GM18867 (cell line): ENCODE measurements around the gene ALDH9A1.
A peak's percentile ranks its signal among the peaks of the same experiment; 100 is the strongest.
"Not testable (repeated sequence)": the region's sequence is repeated elsewhere in the genome, so short reads cannot be mapped to it uniquely, and the experiment has no call there.

Experiments
- ATAC-seq: cut with Tn5 transposase; IDR thresholded peaks from one replicate; pipeline ENCODE4 v1.9.1; 2021; ENCODE audit warnings: mild to moderate bottlenecking, moderate library complexity; ENCODE audit not compliant: unreplicated experiment

The ALDH9A1 gene

DNA sequence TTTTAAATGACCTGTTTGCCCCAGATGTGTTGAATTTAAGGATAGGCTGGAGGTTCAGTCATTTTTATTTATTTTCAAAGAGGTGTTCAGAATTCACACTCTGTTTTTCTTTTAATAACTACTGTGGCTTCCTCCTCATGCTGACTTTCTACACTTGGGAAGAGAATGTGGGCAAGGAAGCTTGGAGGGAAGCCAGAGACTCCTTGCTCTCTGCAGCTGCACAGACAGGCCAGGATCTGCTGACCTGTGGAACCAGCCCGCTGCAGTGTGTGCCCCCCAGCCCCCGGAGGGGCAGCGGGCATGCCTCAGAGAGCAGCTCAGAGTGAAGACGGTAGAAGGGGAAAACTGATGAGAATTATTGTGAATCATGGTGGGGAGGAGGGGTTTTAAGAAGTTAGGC, 50.4 kb downstream of the ALDH9A1 start:
- ATAC-seq, result no peak

DNA sequence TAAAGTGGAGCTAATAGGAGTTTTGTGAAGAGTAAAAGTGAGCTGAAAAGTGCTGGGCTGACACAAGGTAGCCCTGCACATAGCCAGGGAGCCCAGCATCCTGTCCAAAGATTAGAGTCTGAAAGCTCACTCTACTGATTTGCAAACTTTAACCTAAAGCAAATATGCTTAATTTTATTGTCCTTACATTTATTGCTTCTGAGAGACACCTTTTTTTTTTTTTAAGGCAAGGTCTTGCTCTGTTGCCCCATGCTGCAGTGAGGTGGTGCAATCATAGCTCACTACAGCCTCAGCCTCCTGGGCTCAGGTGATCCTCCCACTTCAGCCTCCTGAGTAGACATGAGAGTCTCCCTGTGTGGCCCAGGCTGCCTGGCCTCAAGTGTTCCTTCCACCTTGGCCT, 50.8 kb downstream of the ALDH9A1 start:
- no peak for ATAC-seq

DNA sequence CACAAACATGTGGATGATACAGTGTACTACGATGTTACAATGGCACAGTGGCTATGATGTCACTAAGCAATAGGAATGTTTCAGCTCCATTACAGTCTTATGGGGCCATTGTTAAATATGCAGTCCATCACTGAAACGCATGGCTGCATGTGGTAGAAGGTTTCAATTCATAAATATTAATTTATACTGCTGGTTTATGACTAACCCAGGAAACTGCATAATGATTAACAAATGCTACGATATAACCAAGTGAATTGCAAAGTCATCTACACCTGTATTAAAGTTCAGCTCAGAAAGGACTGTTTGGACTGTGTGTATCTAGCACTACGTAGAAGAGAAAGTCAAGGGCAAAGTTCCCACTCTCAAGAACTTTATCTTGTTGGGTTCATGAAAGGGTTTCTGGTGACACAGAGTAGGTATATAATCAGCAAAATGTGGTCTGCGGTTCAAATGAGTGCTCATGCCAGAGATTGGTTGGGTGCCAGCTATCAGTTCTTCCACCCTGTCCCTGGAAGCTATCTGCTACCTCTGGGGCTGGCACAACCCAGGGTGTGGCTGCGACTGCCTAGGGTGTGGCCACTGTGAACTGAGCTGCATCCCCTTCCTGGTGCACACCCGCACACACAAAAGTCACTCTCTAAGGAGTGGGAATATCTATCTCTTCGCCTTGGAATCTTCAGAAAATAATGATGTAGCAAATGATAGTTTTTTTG, 52.6 kb downstream of the ALDH9A1 start:
- ATAC-seq, result no peak

DNA sequence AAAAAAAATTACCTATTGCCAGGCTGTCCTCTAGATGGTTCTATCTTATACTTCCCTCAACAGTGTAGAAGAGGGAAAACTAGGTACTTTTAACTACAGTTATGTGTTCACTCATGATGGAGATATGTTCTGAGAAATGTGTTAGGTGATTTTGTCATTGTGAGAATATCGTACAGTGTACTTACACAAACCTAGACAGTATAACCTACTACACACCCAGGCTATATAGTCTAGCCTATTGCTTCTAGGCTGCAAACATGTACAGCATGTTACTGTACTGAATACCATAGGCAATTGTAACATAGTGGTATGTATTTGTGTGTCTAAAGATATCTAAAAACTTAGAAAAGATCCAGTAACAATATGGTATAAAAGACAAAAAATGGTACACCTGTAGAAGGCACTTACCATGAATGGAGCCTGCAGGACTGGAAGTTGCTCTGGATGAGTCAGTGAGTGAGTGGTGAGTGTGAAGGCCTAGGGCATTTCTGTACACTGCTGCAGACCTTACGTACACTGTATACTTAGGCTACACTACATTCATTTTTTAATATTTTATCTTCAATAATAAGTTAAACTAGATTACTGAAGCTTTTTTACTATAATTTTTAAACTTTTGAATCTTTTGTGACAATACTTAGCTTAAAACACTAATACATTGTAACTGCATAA, 54.2 kb downstream of the ALDH9A1 start:
- no peak for ATAC-seq

DNA sequence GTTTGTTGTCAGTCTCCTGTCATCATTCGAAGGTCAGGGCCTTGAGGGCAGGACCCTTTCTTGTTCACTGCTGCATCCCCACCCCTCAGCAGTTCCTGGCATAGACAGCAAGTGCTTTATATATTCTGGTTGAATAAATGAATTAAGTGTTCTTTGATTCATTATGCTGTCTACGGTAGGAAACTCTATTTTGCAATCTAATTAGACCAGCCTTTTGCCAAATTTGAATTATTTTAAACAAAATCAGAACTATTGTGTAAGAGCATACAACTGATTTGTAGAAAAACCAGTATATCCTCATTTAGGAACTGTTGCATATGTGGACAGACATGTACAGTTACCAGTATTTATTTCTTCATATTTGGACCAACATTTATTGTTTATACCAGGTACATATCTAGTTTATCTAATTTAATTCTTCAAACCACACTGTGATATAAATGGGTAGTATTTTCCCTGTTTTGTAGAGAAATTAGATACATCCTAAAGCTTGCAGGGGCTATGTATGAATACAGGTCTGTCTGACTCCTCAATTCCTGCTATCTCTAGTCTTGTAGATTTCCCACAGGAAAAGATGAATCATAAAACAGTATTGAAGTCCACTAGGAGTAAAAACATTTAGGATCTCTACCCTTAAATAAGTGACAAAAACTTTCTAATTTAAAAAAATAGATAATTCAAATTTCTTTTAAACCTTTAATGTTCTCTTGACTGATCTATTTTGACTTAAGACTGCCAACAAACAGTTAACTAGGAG, 57.0 kb downstream of the ALDH9A1 start:
- ATAC-seq, result no peak

DNA sequence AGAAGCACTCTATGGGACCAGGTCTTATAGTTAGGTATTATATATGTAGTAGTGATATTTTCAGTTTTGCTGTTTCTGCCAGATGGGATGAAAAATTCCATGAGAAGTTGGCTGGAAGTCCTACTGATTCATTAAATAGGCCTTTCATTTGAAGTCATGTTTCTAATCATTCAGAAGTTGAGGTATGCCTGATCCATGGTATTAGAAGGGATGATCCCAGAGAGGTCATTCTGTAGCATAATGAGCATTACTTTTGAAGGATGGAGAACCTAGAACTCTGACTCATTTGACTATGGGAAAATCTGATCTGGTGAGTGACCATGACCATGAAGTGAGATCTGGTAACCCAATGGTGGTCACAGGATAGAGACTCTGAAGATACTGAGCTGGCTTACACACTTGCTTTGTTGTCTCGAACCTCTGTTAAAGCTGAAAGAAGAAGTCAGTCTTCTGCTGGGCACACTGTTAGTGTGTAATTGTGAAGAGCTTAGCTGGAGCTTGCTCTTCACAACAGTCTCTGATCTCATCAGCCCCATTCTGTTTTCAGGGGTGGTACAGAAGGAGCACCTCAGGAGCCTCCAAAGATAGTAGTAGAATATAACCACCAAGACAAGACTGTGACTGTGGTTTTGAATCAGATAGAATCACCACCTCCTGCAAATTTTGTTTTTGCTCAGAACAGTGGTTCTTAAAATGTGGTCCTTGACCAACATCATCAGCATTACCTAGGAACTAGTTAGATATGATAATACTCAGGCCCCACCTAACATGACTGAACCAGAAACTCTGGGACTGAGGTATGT, 58.3 kb downstream of the ALDH9A1 start:
- no peak for ATAC-seq

DNA sequence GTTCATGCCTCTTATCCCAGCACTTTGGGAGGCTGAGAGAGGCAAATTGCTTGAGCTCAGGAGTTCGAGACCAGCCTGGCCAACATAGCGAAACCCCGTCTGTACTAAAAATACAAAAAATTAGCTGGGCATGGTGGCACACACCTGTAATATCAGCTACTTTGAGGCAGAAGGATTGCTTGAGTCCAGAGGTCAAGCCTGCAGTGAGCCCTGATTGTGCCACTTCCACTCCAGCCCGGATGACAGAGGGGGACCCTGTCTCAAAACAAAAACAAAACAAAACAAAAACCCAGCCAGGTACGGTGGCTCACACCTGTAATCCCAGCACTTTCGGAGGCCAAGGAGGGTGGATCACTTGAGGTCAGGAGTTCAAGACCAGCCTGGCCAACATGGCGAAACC, 60.2 kb downstream of the ALDH9A1 start:
- not testable (repeated sequence) for ATAC-seq

DNA sequence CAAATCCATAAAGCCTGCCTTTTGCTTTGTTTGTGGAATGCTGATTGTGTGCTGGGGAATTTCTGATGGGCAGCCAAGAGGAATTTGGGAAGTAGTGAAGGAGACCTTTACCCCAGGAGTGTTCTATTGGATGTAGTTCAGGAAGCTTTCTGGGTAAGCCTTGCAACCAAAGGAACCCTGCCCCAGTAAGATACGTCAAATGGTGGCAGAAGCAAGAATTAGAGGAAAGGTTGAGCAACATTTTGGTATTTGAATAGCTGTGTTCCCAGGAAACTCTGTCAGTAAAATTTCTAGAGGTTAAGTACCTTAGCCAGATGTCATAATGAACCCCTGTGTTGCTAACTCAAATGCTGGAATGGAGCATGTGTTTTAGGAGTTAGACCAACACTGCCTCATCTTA, 60.9 kb downstream of the ALDH9A1 start:
- ATAC-seq, result no peak

DNA sequence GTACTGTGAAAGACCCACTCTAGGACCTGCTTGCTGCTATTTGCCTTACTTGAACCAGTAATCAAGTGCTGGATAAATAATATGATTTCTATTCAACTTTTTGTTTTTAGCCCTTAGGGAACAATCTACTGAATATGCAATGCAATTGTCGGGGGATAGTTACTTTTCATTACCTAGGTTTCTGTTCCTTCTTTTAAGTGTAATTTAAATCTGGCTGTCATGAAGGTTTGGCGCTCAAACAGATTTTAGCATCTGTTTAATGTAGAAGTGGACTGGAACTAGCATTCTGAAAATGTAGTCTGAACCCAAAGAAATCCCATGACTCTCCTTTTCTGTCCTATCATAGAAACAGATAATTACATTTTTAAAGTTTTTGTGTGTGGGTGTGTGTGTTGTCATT, 62.5 kb downstream of the ALDH9A1 start:
- no peak for ATAC-seq

DNA sequence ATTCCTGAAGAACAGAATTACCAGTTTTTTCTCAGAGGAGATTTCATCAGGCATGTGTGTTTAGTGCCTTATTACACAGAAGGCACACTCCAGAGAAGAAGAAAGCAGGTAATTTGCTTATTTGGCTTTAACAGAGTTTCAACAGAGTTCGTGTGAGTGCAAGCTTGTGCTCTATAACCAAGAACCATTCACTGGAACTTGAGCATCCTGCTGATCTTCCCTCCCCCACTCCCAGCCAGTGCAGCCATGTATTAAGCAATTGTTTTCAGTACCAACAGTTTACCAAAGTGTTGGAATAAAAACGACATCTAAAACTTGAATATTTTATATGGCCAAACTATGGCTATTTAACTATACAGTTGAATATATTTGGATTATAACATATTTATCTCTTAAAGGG, 63.0 kb downstream of the ALDH9A1 start:
- no peak for ATAC-seq

DNA sequence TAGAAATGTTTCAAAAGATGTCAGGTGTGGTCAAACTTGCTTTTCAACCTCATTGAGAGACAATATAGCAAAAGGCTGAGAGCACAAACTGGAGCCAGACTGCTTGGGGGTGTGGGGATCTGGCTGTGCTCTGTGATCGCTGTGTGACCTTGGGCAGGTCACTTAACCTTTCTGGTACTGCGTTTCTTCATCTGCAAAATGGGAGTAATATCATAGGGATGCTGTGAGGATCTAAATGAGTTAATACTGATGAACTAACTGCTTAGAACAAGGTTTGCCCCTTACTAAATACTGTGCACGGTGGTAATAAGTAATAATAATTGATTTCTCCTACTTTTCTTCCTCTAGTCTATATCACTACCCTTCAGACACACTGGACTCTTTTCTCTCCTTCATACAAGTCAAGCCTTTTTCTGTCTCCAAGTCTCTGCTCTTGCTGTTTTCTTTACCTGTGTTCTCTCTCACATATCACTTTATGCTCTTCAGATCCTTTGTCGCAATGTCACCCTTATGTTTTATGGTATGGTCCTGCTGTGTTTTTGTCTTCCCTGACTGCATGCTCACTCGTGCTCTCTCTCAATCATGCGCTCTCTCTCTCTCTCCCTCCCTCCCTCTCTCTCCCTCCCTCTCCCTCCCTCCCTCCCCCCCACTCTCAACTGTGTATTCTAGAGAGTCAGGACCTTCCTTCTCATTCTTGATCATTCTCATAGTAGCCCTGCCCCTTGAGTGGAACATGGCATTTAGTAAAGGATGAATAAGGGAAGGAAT, 64.0 kb downstream of the ALDH9A1 start:
- ATAC-seq, result no peak

DNA sequence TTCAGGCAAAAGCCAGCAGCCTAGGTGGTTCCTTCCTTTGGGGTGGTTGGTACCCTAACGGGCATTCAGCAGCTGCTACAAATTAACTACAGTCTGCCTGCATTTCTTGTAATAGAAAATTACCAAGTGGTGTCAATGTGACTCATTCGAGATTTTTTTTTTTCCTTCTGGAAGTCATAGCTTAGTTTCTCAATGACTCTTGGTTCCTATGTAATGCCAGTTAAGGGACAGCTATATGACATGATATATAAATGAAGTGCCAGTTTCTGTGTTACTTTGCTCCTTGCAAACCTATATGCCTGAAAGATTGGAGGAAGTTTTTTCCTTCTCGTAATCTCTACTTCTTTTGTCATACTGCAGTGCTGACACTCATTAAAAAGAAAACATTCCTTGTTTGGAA, 64.7 kb downstream of the ALDH9A1 start:
- ATAC-seq, result no peak

DNA sequence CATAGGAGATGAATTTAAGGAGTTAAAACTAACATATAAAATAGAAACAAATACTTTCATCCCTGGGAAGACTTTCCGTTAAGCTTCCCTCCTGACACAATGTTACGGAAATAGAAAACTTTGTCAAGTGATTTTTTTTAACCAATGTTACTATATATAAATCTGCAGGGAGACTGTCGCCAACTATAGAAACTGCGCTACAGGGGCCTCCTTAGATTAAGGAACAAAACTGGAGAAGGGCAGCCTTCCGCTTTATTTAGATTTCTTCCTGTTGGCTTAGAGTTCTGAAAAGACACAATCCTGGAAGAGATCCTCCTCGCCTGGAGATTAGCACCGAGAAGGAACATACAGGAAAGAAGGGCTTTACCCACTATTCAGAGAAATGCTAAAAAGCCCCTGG, 65.9 kb downstream of the ALDH9A1 start:
- ATAC-seq, result no peak

DNA sequence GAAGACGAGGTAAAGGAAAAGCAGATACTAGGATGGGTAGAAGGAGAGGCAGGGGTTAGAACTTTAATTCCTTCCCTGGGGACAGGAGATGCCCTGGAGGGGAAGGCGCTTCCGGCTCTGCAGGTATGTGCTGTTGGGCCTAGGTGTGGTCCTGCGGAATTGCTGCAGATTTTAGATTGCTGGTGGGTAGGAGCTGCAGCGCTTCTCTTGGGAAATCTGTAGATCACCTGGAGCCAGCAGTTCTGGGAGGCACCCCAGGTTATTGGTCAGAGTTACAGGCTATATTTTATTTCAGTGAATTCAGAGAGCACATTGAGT, 66.3 kb downstream of the ALDH9A1 start:
- ATAC-seq, result no peak

DNA sequence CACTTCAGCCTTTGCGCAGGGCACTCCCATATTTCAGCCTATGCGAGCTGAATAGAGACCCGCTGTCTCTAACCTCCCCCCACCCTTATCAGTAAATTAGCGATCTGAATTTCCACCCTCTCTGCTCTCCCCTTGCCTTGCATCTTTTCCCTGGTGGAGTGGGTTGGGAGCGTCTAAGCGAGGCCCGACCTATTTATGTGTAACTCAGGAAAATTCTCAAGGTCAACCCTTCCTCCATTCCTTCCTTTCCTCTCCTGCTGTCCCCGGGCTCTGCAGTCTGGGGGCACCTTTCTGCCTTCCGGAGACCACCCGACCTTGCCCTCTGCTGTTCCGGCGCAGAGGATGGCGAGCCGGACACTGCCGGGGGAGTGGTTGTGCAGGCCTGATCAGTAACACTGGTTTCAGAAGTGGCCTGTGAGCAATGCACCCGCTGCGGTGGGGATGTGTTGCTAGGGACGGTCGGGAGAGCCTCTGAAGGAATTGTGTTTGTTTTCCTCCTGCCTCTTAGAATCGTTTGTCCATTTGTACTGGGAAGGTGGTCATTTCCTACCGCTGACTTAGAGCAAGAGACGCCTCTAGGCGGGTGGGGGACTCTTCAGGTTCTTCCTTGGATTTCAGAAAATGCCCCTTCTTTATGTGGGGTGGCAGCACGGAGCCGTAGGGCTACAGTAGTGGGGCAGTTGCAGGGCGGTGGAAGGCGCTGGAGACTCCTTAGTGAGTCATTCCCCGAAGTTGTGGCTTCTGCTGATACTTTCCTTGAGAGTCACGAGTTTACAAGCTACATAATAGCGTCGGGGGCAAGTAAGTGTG, 66.8 kb downstream of the ALDH9A1 start:
- peak; percentile 31 for ATAC-seq

DNA sequence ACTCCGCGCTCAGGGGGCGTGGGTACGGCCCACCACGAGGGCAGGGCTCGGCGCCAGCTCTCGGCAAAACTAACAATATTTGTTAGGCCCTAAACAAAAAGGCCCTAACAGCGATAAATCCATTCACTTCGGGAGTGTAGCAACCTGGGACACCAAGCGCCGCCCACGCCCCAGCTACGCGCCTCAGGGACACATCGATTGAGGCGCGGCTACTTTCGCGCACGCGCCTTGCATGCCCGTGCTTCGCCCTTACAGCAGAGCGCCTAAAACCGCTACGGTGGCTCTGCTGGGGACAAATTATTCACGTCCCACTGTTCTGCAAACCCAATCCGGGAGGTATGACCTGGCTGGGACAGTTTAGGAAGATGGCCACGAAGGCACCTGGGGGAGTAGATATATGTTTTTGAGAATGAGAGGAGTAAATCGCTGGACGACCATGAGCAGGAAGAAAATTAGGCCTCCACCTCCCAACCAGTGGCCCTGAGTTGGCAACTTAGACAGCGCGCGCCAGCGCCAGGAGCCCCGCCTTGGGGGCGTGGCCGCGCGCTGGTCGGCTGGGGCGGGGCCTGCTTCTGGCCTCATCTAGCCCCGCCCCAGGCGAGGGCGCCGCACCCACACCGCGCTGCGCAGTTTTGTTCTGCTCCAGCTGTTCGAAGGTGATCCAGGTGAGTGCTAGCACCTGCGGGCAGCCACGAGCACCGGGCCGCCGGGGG, 67.6 kb downstream of the ALDH9A1 start, which contains the start of gene MGST3:
MGST3 (plus strand) TSS at position 606 of the 713 bp plus-strand sequence. CDS start 18,614 bp downstream, outside the sequence.
- peak; percentile 89 for ATAC-seq

DNA sequence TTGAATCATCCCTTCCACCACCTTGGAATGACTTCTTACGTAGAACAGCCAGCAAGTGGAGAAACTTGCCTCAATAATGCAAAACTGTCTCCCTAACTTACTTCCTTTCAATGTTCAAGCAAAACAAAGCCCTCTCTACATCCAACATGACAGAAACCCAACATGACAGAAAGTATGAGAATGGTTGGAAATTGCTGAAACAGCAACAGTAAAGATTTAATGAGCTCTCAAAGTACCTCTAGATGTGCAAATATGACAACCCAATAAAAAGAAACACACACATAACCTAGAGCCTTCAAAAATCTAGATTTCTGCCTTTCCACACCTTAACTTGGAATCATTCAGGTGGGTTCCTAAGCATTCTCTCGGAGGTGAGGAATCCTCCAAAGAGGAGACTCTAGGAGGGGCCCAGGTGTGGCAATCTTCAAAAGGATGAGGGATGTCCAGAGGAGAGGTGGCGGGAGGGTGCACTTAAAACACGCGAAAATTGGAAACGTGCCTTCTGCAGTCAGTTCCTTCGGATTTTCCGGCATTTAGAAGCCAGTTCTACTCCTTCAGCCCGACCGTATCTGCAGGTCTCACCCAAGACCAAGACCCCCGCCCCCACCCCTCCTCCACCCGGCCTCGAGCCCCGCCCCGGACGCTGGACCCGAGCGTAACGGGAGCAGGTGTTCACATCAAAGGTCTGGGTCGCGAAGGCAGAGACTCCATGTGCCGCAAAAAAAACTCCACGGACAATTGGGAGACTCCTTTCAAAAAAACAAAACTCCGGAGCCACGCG, 68.3 kb downstream of the ALDH9A1 start:
- ATAC-seq, result no peak

DNA sequence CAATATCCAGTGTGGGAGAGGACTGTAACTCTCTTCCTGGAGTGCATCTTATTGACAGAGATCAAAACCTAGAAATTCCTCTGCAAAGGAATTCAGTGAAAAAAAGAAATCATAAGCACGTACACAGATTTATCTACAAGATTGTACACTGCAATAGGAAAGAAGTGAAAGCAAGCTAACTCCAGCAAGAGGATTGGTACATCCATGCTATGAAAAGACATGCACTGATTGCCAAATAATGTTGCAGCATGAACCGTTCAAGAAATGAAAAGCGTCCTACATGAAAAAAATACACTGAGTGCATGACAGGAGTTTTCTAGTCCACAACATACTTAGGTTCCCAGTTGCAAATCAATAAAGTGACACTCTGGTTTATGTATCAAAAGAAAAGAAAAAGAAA, 69.2 kb downstream of the ALDH9A1 start:
- ATAC-seq, result no peak
